OCI-LY7 (cell line): Measurements from ENCODE around the gene TCP11L2. TPM values are rescaled to one million over a fixed set of nuclear protein-coding genes. Genes with fewer than 3 reads are reported as not detected.

Experiments
- BruUV-seq: library from RNA; stranded (reverse); fragments of 400-500 nt; replicated peaks from 2 replicates; lab custom pipeline; 2021; lab: Mats Ljungman, UMichigan
- CTCF ChIA-PET: fragments of 300-600 bp; sonication (Branson Sonifier 250); formaldehyde crosslinking; loops from one replicate; lab custom pipeline; 2022; ENCODE audit warnings: antibody characterized with exemption; ENCODE audit not compliant: unreplicated experiment; lab: Charles Lee
- POLR2A ChIA-PET: fragments of 300-600 bp; sonication (Branson Sonifier 250); formaldehyde crosslinking; loops from one replicate; lab custom pipeline; 2022; ENCODE audit warnings: antibody characterized with exemption; lab: Charles Lee
- DNase-seq: peaks from one replicate; pipeline ENCODE4 v3.0.0-alpha.2; 2015; ENCODE audit warnings: low spot score
- H2AFZ ChIP-seq: fragments of 200-600 bp; sonication (generic), shearing (Covaris generic); 2 replicates; pipeline ENCODE4 v1.6.1; 2014; ENCODE audit warnings: mild to moderate bottlenecking, antibody characterized with exemption, low read length, moderate library complexity
- H3K27ac ChIP-seq: fragments of 200-600 bp; sonication (generic); 2 replicates; pipeline ENCODE4 v1.5.1; 2014; ENCODE audit warnings: mixed run types, low read depth, mild to moderate bottlenecking, moderate library complexity, low read length, inconsistent platforms; ENCODE audit not compliant: poor library complexity, severe bottlenecking
- H3K36me3 ChIP-seq: fragments of 200-600 bp; sonication (generic); 2 replicates; pipeline ENCODE4 v1.6.1; 2014; ENCODE audit warnings: mild to moderate bottlenecking, antibody characterized with exemption, low read length, moderate library complexity, mixed read lengths; ENCODE audit not compliant: insufficient read depth
- H3K4me1 ChIP-seq: fragments of 200-600 bp; sonication (generic); 2 replicates; pipeline ENCODE4 v1.5.1; 2014; ENCODE audit warnings: mild to moderate bottlenecking, low read length; ENCODE audit not compliant: insufficient read depth, poor library complexity, severe bottlenecking
- H3K4me2 ChIP-seq: fragments of 200-600 bp; sonication (generic); 2 replicates; pipeline ENCODE4 v1.6.1; 2014; ENCODE audit warnings: mild to moderate bottlenecking, low read length
- H3K4me3 ChIP-seq: fragments of 200-600 bp; sonication (generic); 2 replicates; pipeline ENCODE4 v1.5.1; 2014; ENCODE audit warnings: mild to moderate bottlenecking, low read depth, low read length; ENCODE audit not compliant: poor library complexity, severe bottlenecking
- H3K79me2 ChIP-seq: fragments of 200-600 bp; sonication (generic); 2 replicates; pipeline ENCODE4 v1.6.1; 2016; ENCODE audit warnings: low read depth, mild to moderate bottlenecking, low read length, moderate library complexity, mixed read lengths; ENCODE audit not compliant: insufficient read depth
- H3K9me2 ChIP-seq: fragments of 200-600 bp; sonication (generic); 2 replicates; pipeline ENCODE4 v1.6.1; 2016; ENCODE audit warnings: mild to moderate bottlenecking, low read length, mixed read lengths; ENCODE audit not compliant: insufficient read depth
- H3K9me3 ChIP-seq: fragments of 200-600 bp; sonication (generic); 2 replicates; pipeline ENCODE4 v1.6.1; 2014; ENCODE audit warnings: mild to moderate bottlenecking, mixed run types, low read length, mixed read lengths
- H4K20me1 ChIP-seq: fragments of 200-600 bp; sonication (generic); 2 replicates; pipeline ENCODE4 v1.6.1; 2014; ENCODE audit warnings: mild to moderate bottlenecking, antibody characterized with exemption, low read length, moderate library complexity, mixed read lengths; ENCODE audit not compliant: insufficient read depth
- EZH2phosphoT487 ChIP-seq: fragments of 200-600 bp; sonication (generic); IDR thresholded peaks from 2 replicates; pipeline ENCODE4 v1.6.1; 2018; ENCODE audit warnings: low read depth, borderline replicate concordance, mild to moderate bottlenecking, mixed run types, antibody characterized with exemption, low read length, moderate library complexity, mixed read lengths
- intact Hi-C: fragments of 100-400 bp; cut with micrococcal nuclease; formaldehyde crosslinking; loops from one replicate; pipeline ENCODE4 v1.10.0; 2022; ENCODE audit not compliant: unreplicated experiment
- total RNA-seq, 2 experiments: library from RNA; depleted of rRNA in 1 of 2; stranded (reverse); fragments of >200 nt in 1 of 2; shearing (Covaris generic) in 1 of 2; gene quantifications; 2 replicates each; pipeline ENCODE4 v1.2.3, GENCODE V29; 2014 to 2022
- TF ChIP-seq, protein P1 (sequence below): fragments of 200-600 bp; sonication (generic); conservative IDR thresholded peaks from 2 replicates; pipeline ENCODE4 v1.5.1; 2014; ENCODE audit warnings: mild to moderate bottlenecking, antibody characterized with exemption, low read length, moderate library complexity, mixed read lengths

TCP11L2 gene
- total RNA-seq, 2 experiments from 2014 or later = 1.8 to 9.8 TPM

GRCh38 chr12:106327309-106327869 is 24.9 kb downstream of the TCP11L2 start:
- DNase-seq = no peak
- Histone ChIP-seq H3K4me2 (peak overlapping the region; percentile 19), H3K36me3 (no peaks in the 10 kb centered on the region), H3K79me2 (no peaks in the 10 kb centered on the region), H3K9me3 (no peaks in the 10 kb centered on the region), H3K27ac (no peak overlapping the region), H3K4me1 (peaks cover 23% of the 10 kb centered on the region), H4K20me1 (no peaks in the 10 kb centered on the region), H2AFZ (peak overlapping the region; percentile 18; the same call in 1 of the 2 replicates), H3K4me3 (no peak overlapping the region), H3K9me2 (no peaks in the 10 kb centered on the region)
- BruUV-seq = no TSS peak
- ChIA-PET CTCF (no interaction called here), POLR2A (interaction anchor here (0.6 to 1.5 kb wide), 2 partner anchors 13 to 17 kb away, joined by 4 read pairs; no protein-coding TSS in a partner anchor)
- intact Hi-C loops = no loop called here
- TF ChIP-seq, protein P1, sequence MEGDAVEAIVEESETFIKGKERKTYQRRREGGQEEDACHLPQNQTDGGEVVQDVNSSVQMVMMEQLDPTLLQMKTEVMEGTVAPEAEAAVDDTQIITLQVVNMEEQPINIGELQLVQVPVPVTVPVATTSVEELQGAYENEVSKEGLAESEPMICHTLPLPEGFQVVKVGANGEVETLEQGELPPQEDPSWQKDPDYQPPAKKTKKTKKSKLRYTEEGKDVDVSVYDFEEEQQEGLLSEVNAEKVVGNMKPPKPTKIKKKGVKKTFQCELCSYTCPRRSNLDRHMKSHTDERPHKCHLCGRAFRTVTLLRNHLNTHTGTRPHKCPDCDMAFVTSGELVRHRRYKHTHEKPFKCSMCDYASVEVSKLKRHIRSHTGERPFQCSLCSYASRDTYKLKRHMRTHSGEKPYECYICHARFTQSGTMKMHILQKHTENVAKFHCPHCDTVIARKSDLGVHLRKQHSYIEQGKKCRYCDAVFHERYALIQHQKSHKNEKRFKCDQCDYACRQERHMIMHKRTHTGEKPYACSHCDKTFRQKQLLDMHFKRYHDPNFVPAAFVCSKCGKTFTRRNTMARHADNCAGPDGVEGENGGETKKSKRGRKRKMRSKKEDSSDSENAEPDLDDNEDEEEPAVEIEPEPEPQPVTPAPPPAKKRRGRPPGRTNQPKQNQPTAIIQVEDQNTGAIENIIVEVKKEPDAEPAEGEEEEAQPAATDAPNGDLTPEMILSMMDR = no peak
- TF ChIP-seq EZH2phosphoT487 = no peak

- CTCF ChIA-PET = no interaction called here
- no TSS peak for BruUV-seq
- H3K4me2 ChIP-seq = no peak overlapping the region
Observed at GRCh38 chr12:106328735-106329134, 26.2 kb downstream of the TCP11L2 start.

More at GRCh38 chr12:106328735-106329134, 26.2 kb downstream of the TCP11L2 start:
- no peak overlapping the region for H3K4me3 ChIP-seq
- no peak overlapping the region for H3K27ac ChIP-seq
- H2AFZ ChIP-seq = no peak overlapping the region
- H3K9me2 ChIP-seq = no peaks in the 10 kb centered on the region
- peaks cover 23% of the 10 kb centered on the region for H3K4me1 ChIP-seq
- POLR2A ChIA-PET = no interaction called here
- TF ChIP-seq EZH2phosphoT487 = no peak
- TF ChIP-seq, protein P1 = no peak
- DNase-seq = no peak
- no peaks in the 10 kb centered on the region for H3K79me2 ChIP-seq
- intact Hi-C loops = no loop called here
- H4K20me1 ChIP-seq = no peaks in the 10 kb centered on the region
- no peaks in the 10 kb centered on the region for H3K9me3 ChIP-seq
- no peaks in the 10 kb centered on the region for H3K36me3 ChIP-seq
